Hematopoietic multipotent progenitor cell treated with erythropoietin and hydrocortisone succinate and interleukin-3 and kit ligand, for 15 days (in vitro differentiated cells): ENCODE results near the gene HPCAL4.

Source experiments
- DNase-seq: peaks from one replicate; pipeline ENCODE4 v3.0.0-alpha.2; 2015; ENCODE audit warnings: low spot score

The HPCAL4 gene

GRCh38 chr1:39649636-39650185, 41.5 kb downstream of the HPCAL4 start:
- no peak for DNase-seq

GRCh38 chr1:39648496-39648895, 42.7 kb downstream of the HPCAL4 start:
- no peak for DNase-seq

GRCh38 chr1:39647247-39647646, 44.0 kb downstream of the HPCAL4 start:
- DNase-seq, result no peak

GRCh38 chr1:39646232-39647081, 44.8 kb downstream of the HPCAL4 start:
- no peak for DNase-seq

GRCh38 chr1:39645411-39646043, 45.7 kb downstream of the HPCAL4 start:
- no peak for DNase-seq

- DNase-seq, result no peak
Observed at GRCh38 chr1:39643705-39644104, 47.5 kb downstream of the HPCAL4 start.

GRCh38 chr1:39642796-39643195, 48.4 kb downstream of the HPCAL4 start:
- no peak for DNase-seq

GRCh38 chr1:39640861-39641260, 50.4 kb downstream of the HPCAL4 start:
- no peak for DNase-seq

- no peak for DNase-seq
Observed at GRCh38 chr1:39639305-39640130, 51.7 kb downstream of the HPCAL4 start, which contains the start of gene HEYL. HEYL (minus strand) TSS chr1:39639643; CDS start chr1:39639625, 18 bp downstream.

GRCh38 chr1:39638965-39639304, 52.3 kb downstream of the HPCAL4 start:
- no peak for DNase-seq

- no peak for DNase-seq
Observed at GRCh38 chr1:39637361-39637760, 53.9 kb downstream of the HPCAL4 start.

- DNase-seq, result no peak
Observed at GRCh38 chr1:39635871-39636210, 55.4 kb downstream of the HPCAL4 start.

GRCh38 chr1:39635205-39635870, 55.9 kb downstream of the HPCAL4 start:
- no peak for DNase-seq

GRCh38 chr1:39633422-39633821, 57.8 kb downstream of the HPCAL4 start:
- DNase-seq, result no peak

GRCh38 chr1:39632682-39633417, 58.4 kb downstream of the HPCAL4 start:
- DNase-seq, result no peak

GRCh38 chr1:39632323-39632681, 58.9 kb downstream of the HPCAL4 start:
- no peak for DNase-seq

- DNase-seq, result no peak
Observed at GRCh38 chr1:39631361-39632322, 59.6 kb downstream of the HPCAL4 start.

GRCh38 chr1:39628807-39629350, 62.4 kb downstream of the HPCAL4 start:
- DNase-seq, result no peak
